ENCODE data around the gene TUNAR. TPM values are rescaled to one million over a fixed set of nuclear protein-coding genes. Genes with fewer than 3 reads are reported as not detected.

Gene TUNAR
- total RNA-seq, 2 donors from 2014 or later: not detected

DNA sequence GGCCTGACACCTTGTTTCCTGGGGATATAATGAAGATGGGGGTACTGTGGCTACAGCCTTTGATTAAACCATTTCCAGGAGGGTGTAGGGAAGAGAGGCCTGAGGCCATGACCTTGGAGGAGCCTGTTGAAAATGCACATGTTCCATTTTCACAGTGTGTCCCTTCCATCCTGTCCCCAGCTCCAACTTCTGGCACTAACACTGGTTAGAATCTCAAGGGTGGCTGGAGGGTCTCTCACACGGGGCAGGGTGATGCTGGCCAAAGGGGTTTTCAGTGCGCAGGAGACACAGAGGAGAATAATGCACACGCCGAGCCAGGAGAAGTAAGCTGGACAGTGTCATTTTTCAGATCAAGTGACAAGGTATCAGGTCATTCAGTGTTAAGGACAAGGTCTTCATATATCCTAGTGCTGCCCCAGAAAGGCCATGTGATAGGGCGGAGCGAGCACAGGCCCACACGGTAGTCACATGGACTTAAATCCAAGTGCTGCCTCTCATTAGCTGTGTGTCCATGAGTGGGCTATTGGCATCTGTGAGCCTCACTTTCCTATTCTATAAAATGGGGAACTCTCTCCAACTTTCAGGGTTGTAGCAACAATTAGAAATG lies 36.4 kb upstream of the TUNAR start:
- Histone ChIP-seq H3K27me3 (no peaks in the 10 kb centered on the region), H3K4me3 (no peak overlapping the region), H3K9me3 (no peaks in the 10 kb centered on the region), H3K36me3 (no peaks in the 10 kb centered on the region), H3K27ac (no peak overlapping the region), H3K4me1 (no peaks in the 10 kb centered on the region)
- no peak for TF ChIP-seq CTCF (IDR thresholded peaks at IDR 0.05)
- DNase-seq (ENCODE audit: low spot score): peak; percentile 13

GRCh38 chr14:95841668-95842067 lies 35.0 kb upstream of the TUNAR start:
- no peaks in the 10 kb centered on the region for H3K4me1 ChIP-seq
- no peaks in the 10 kb centered on the region for H3K27me3 ChIP-seq
- no peaks in the 10 kb centered on the region for H3K36me3 ChIP-seq
- H3K9me3 ChIP-seq: no peaks in the 10 kb centered on the region
- peak; percentile 16 for DNase-seq (ENCODE audit: low spot score)
- TF ChIP-seq CTCF (IDR thresholded peaks at IDR 0.05): no peak
- no peak overlapping the region for H3K27ac ChIP-seq
- H3K4me3 ChIP-seq: no peak overlapping the region

GRCh38 chr14:95849761-95850160 lies 26.9 kb upstream of the TUNAR start:
- H3K9me3 ChIP-seq: no peaks in the 10 kb centered on the region
- no peak overlapping the region for H3K4me3 ChIP-seq
- H3K36me3 ChIP-seq: no peaks in the 10 kb centered on the region
- no peak for TF ChIP-seq CTCF (IDR thresholded peaks at IDR 0.05)
- no peaks in the 10 kb centered on the region for H3K27me3 ChIP-seq
- H3K27ac ChIP-seq: no peak overlapping the region
- no peaks in the 10 kb centered on the region for H3K4me1 ChIP-seq
- peak; percentile 4 for DNase-seq (ENCODE audit: low spot score)

DNA sequence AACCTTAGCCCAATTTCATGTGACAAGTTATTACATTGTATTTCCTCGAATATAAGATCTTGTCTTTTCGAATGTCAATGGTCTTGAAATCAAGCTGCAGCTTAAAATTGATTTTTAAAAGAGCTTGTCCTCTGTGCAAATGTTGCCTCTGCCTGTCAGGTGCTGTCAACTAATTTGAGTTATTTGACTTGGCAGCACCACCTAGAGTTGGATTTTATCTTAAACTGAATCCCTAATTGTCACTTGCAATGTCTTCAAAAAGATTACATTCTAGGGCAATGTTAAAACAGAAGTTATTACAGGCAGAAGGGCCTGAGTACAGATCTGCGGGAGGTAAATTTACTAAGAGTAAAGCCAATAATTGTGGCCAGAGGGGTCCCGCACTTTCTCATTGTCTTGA lies 26.2 kb upstream of the TUNAR start:
- TF ChIP-seq CTCF (IDR thresholded peaks at IDR 0.05): no peak
- no peaks in the 10 kb centered on the region for H3K36me3 ChIP-seq
- DNase-seq (ENCODE audit: low spot score): no peak
- H3K9me3 ChIP-seq: no peaks in the 10 kb centered on the region
- H3K27ac ChIP-seq: no peak overlapping the region
- H3K4me1 ChIP-seq: no peaks in the 10 kb centered on the region
- H3K4me3 ChIP-seq: no peak overlapping the region
- H3K27me3 ChIP-seq: no peaks in the 10 kb centered on the region

DNA sequence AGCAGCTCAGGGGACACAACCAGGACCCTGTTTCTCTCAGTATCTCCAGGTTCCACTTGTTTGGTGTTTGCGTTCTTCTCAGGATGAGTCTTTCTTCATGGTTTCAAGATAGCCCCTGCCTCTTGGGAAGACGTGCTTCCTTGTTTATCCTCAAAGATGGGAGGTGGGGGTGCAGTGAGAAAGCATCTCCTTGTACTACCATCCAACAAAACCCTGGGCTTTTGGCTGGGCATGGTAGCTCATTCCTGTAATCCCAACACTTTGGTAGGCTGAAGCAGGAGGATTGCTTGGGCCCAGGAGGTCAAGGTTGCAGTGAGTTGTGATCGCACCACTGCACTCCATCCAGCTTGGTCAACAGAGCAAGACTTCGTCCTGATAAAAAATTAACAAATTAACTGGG lies 21.0 kb upstream of the TUNAR start:
- no peaks in the 10 kb centered on the region for H3K27me3 ChIP-seq
- H3K36me3 ChIP-seq: no peaks in the 10 kb centered on the region
- TF ChIP-seq CTCF (IDR thresholded peaks at IDR 0.05): no peak
- no peak for DNase-seq (ENCODE audit: low spot score)
- no peaks in the 10 kb centered on the region for H3K4me1 ChIP-seq
- no peak overlapping the region for H3K27ac ChIP-seq
- no peak overlapping the region for H3K4me3 ChIP-seq
- no peaks in the 10 kb centered on the region for H3K9me3 ChIP-seq

DNA sequence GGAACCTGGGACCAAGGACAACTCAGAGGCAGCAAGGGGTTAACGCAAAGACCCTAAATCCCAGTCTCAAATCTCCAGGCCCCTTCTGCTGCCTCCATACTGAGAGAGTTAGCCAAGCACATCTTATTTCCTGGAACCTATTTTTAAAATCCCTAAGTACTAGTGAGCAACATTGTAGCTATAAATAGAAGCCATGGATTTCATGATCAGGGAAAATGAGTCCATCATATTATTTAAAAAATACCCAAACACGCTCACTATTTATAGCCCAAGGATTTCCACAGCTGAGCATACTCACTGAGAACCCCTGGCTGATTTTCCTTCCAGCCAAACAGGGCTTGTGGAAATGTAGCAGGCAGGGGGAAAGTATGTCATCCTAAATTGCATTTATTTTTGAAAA lies 19.4 kb upstream of the TUNAR start:
- Histone ChIP-seq H3K36me3 (no peaks in the 10 kb centered on the region), H3K9me3 (no peaks in the 10 kb centered on the region), H3K27ac (no peak overlapping the region), H3K27me3 (no peaks in the 10 kb centered on the region), H3K4me3 (no peak overlapping the region), H3K4me1 (no peaks in the 10 kb centered on the region)
- no peak for DNase-seq (ENCODE audit: low spot score)
- TF ChIP-seq CTCF (IDR thresholded peaks at IDR 0.05): no peak

Data from right atrium auricular region (tissue), 2 donors.